Keratinocyte (primary cell): Measurements from ENCODE around the gene DHDH. TPM values are rescaled to one million over a fixed set of nuclear protein-coding genes. Genes with fewer than 3 reads are reported as not detected.
"Not testable (repeated sequence)": the region's sequence is repeated elsewhere in the genome, so short reads cannot be mapped to it uniquely, and the experiment has no call there.

Experiments
- DNase-seq: peaks from one replicate; pipeline ENCODE4 v3.0.0-alpha.2; 2011; ENCODE audit warnings: low read depth, missing footprints, low spot score
- FAIRE-seq: peaks from 2 replicates; lab custom pipeline; 2011; peaks lifted over from hg19 to GRCh38; lab: Jason Lieb, UNC
- H2AFZ ChIP-seq: 2 replicates; pipeline ENCODE4 v1.6.0; 2012; ENCODE audit warnings: low read length, control low read depth, inconsistent platforms; ENCODE audit not compliant: control insufficient read depth
- H3K27ac ChIP-seq: 2 replicates; pipeline ENCODE4 v1.5.1; 2011; ENCODE audit warnings: low read length; ENCODE audit not compliant: control insufficient read depth, insufficient read depth
- H3K27me3 ChIP-seq: 3 replicates; pipeline ENCODE4 v1.6.0; 2011; ENCODE audit warnings: low read length; ENCODE audit not compliant: control insufficient read depth, insufficient read depth; ENCODE audit errors: extremely low read depth
- H3K36me3 ChIP-seq, 2 experiments: 2 replicates in 1 of 2; 3 replicates in 1 of 2; pipeline ENCODE4 v1.5.1; 2011; ENCODE audit warnings: low read length in 2 of 2, mild to moderate bottlenecking in 1 of 2; ENCODE audit not compliant: control insufficient read depth in 2 of 2, insufficient read depth in 2 of 2; ENCODE audit errors: extremely low read depth in 1 of 2
- H3K4me1 ChIP-seq: 3 replicates; pipeline ENCODE4 v1.5.1; 2011; ENCODE audit warnings: low read length; ENCODE audit not compliant: control insufficient read depth, insufficient read depth; ENCODE audit errors: extremely low read depth
- H3K4me2 ChIP-seq: 3 replicates; pipeline ENCODE4 v1.6.0; 2011; ENCODE audit warnings: low read depth, low read length; ENCODE audit not compliant: control insufficient read depth, insufficient read depth; ENCODE audit errors: extremely low read depth
- H3K4me3 ChIP-seq, 3 experiments: fragments of 200-600 bp in 1 of 3; sonication (generic) in 1 of 3; 2 replicates in 2 of 3; 3 replicates in 1 of 3; pipeline ENCODE4 v1.5.1; 2011 to 2016; ENCODE audit warnings: low read length in 3 of 3, mild to moderate bottlenecking in 3 of 3, control low read depth in 2 of 3, inconsistent platforms in 1 of 3, low read depth in 1 of 3, mixed read lengths in 1 of 3, mixed run types in 1 of 3, moderate library complexity in 1 of 3; ENCODE audit not compliant: control insufficient read depth in 2 of 3, insufficient read depth in 2 of 3; ENCODE audit errors: extremely low read depth in 1 of 3
- H3K79me2 ChIP-seq: 2 replicates; pipeline ENCODE4 v1.6.0; 2012; ENCODE audit warnings: low read length; ENCODE audit not compliant: control insufficient read depth, insufficient read depth
- H3K9ac ChIP-seq: 3 replicates; pipeline ENCODE4 v1.6.0; 2011; ENCODE audit warnings: low read length; ENCODE audit not compliant: control insufficient read depth, insufficient read depth; ENCODE audit errors: extremely low read depth
- H3K9me1 ChIP-seq: 3 replicates; pipeline ENCODE4 v1.6.0; 2011; ENCODE audit warnings: low read length; ENCODE audit not compliant: control insufficient read depth, insufficient read depth; ENCODE audit errors: extremely low read depth
- H3K9me3 ChIP-seq: 2 replicates; pipeline ENCODE4 v1.5.1; 2012; ENCODE audit warnings: low read depth, low read length; ENCODE audit not compliant: control insufficient read depth
- H4K20me1 ChIP-seq: 3 replicates; pipeline ENCODE4 v1.6.0; 2011; ENCODE audit warnings: low read length; ENCODE audit not compliant: control insufficient read depth, insufficient read depth; ENCODE audit errors: extremely low read depth
- EZH2 ChIP-seq: IDR thresholded peaks from one replicate; pipeline ENCODE4 v1.6.1; 2012; ENCODE audit warnings: inconsistent platforms, mild to moderate bottlenecking, low read length, moderate library complexity
- dilution Hi-C: fragments of 300-500 bp; cut with MboI; formaldehyde crosslinking; loops from one replicate; pipeline ENCODE4 v1.7.0; 2020; ENCODE audit warnings: low sequenced_read_pairs; ENCODE audit not compliant: extremely low pct_ligation_motif_present
- polyA plus RNA-seq, 5 experiments: library from polyadenylated mRNA; depleted of rRNA in 3 of 5; stranded (reverse) in 3 of 5; stranded (forward) in 1 of 5; unstranded in 1 of 5; fragments of >200 nt; gene quantifications; 1 replicate in 1 of 5; 2 replicates in 3 of 5; 3 replicates in 1 of 5; pipeline versions ENCODE4 v1.2.1 to v1.2.3, GENCODE V29; 2011 to 2012; ENCODE audit warnings: missing spikeins in 2 of 5, low read depth in 1 of 5, low replicate concordance in 1 of 5
- TF ChIP-seq, protein P1 (sequence below), 3 experiments: IDR thresholded peaks in 1 of 3; conservative IDR thresholded peaks in 1 of 3; optimal IDR thresholded peaks in 1 of 3; 2 replicates in 2 of 3; 3 replicates in 1 of 3; pipeline versions ENCODE3 to v1.5.1; 2011; ENCODE audit warnings: low read length in 3 of 3, mild to moderate bottlenecking in 3 of 3, moderate library complexity in 2 of 3, control low read depth in 1 of 3, inconsistent platforms in 1 of 3; ENCODE audit not compliant: insufficient read depth in 2 of 3; ENCODE audit errors: extremely low read depth in 1 of 3

The DHDH gene
- polyA plus RNA-seq, 1 donor (not counting 4 experiments of a cell fraction or from before 2014, with no cell fraction given) = 0.45 TPM

DNA sequence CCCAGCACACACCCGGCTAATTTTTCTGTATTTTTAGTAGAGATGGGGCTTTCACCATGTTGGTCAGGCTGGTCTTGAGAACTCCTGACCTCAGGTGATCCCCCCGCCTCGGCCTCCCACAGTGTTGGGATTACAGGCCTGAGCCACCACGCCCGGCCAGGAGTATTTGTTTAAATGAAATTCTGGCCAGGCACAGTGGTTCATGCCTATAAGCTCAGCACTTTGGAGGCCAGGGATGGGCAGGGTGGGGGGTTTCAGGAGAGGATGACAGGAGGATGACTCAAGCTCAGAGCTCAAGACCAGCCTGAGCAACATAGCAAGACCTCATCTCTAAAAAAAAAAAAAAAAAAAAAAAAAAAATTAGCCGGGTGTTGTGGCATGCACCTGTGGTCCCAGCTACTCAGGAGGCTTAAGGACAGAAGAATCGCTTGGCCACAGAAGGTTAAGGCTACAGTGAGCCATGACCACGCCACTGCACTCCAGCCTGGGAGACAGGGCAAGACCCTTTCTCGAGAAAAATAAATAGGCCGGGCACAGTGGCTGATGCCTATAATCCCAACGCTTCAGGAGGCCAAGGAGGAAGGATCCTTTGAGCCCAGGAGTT is 8.2 kb upstream of the DHDH start:
- DNase-seq = peak; percentile 88
- H3K4me2 ChIP-seq = no peak overlapping the region
- no peaks in the 10 kb centered on the region for H3K27me3 ChIP-seq
- no peaks in the 10 kb centered on the region for H3K9me3 ChIP-seq
- no peak overlapping the region for H2AFZ ChIP-seq
- no peak for FAIRE-seq
- TF ChIP-seq EZH2 = no peak
- TF ChIP-seq, protein P1, sequence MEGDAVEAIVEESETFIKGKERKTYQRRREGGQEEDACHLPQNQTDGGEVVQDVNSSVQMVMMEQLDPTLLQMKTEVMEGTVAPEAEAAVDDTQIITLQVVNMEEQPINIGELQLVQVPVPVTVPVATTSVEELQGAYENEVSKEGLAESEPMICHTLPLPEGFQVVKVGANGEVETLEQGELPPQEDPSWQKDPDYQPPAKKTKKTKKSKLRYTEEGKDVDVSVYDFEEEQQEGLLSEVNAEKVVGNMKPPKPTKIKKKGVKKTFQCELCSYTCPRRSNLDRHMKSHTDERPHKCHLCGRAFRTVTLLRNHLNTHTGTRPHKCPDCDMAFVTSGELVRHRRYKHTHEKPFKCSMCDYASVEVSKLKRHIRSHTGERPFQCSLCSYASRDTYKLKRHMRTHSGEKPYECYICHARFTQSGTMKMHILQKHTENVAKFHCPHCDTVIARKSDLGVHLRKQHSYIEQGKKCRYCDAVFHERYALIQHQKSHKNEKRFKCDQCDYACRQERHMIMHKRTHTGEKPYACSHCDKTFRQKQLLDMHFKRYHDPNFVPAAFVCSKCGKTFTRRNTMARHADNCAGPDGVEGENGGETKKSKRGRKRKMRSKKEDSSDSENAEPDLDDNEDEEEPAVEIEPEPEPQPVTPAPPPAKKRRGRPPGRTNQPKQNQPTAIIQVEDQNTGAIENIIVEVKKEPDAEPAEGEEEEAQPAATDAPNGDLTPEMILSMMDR (optimal IDR thresholded peaks at IDR 0.05 in 1 of 3, IDR thresholded peaks at IDR 0.05 in 1 of 3, conservative IDR thresholded peaks at IDR 0.05 in 1 of 3; ENCODE audit: extremely low read depth in 1 of 3, insufficient read depth in 2 of 3, low read length in 3 of 3) = no peak
- no peak overlapping the region for H3K4me3 ChIP-seq
- H3K9ac ChIP-seq = peak overlapping the region; percentile 49
- dilution Hi-C loops = no loop called here
- no peaks in the 10 kb centered on the region for H3K9me1 ChIP-seq
- H3K36me3 ChIP-seq = peaks cover 2 to 8% of the 10 kb centered on the region in 2 experiments
- peaks cover 15% of the 10 kb centered on the region for H3K4me1 ChIP-seq
- no peaks in the 10 kb centered on the region for H4K20me1 ChIP-seq
- H3K27ac ChIP-seq = peak overlapping the region; percentile 90
- no peaks in the 10 kb centered on the region for H3K79me2 ChIP-seq

DNA sequence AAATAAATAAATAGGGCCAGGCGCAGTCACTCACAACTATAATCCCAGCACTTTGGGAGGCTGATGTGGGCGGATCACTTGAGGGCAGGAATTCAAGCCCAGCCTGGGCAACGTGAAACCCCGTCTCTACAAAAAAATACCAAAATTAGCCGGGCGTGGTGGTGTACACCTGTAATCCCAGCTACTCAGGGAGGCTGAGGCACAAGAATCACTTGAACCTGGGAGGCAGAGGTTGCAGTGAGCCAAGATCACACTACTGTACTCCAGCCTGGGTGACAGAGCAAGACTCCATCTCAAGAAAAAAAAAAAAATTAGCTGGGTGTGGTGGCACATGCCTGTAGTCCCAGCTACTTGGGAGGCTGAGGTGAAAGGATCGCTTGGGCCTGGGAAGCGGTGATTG is 7.6 kb upstream of the DHDH start:
- H3K79me2 ChIP-seq, H3K9me1 ChIP-seq, H4K20me1 ChIP-seq, H3K4me2 ChIP-seq, DNase-seq, H3K36me3 ChIP-seq, FAIRE-seq, H3K4me3 ChIP-seq, H2AFZ ChIP-seq, H3K9me3 ChIP-seq, H3K27me3 ChIP-seq, dilution Hi-C loops: not testable (repeated sequence)
- peaks cover 15% of the 10 kb centered on the region for H3K4me1 ChIP-seq
- peak overlapping the region; percentile 70 for H3K9ac ChIP-seq
- peak overlapping the region; percentile 90 for H3K27ac ChIP-seq

DNA sequence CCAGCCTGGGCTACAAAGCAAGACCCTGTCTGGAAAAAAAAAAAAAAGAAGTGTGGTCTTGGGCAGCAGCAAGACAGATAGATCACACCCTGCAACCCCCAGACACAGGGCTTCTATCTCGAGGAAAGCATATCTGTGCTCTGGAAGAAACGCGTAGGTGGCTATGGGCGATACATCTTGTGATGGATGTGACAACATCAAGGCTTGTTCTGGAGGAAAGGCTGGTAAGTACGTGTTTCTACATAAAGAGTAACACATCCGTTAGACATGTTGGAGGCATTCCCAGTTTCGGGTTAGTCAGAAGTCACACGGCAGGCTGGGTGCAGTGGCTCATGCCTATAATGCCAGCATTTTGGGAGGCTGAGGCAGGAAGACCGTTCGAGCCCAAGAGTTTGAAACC is 6.6 kb upstream of the DHDH start:
- no peak for TF ChIP-seq EZH2
- TF ChIP-seq, protein P1 (optimal IDR thresholded peaks at IDR 0.05 in 1 of 3, IDR thresholded peaks at IDR 0.05 in 1 of 3, conservative IDR thresholded peaks at IDR 0.05 in 1 of 3; ENCODE audit: extremely low read depth in 1 of 3, insufficient read depth in 2 of 3, low read length in 3 of 3) = no peak
- no peak overlapping the region for H2AFZ ChIP-seq
- H3K4me2 ChIP-seq = no peak overlapping the region
- DNase-seq (peak; percentile 85), FAIRE-seq (peak; percentile 96)
- H3K9me3 ChIP-seq = no peaks in the 10 kb centered on the region
- H3K4me1 ChIP-seq = peaks cover 15% of the 10 kb centered on the region
- peak overlapping the region; percentile 70 for H3K9ac ChIP-seq
- no peak overlapping the region for H3K4me3 ChIP-seq
- H3K36me3 ChIP-seq = peaks cover 2 to 6% of the 10 kb centered on the region in 2 experiments
- H3K9me1 ChIP-seq = no peaks in the 10 kb centered on the region
- peak overlapping the region; percentile 90 for H3K27ac ChIP-seq
- H4K20me1 ChIP-seq = no peaks in the 10 kb centered on the region
- no peaks in the 10 kb centered on the region for H3K27me3 ChIP-seq
- dilution Hi-C loops = no loop called here
- no peaks in the 10 kb centered on the region for H3K79me2 ChIP-seq

DNA sequence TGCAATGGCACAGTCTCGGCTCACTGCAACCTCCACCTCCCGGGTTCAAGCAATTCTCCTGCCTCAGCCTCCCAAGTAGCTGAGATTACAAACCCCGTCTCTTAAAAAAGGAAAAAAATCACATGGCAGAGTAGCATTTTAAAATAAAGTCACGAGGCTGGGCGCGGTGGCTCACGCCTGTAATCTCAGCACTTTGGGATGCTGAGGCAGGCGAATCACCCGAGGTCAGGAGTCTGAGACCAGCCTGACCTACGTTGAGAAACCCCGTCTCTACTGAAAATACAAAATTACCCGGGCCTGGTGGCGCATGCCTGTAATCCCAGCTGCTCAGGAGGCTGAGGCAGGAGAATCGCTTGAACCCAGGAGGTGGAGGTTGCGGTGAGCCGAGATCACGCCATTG is 5.8 kb upstream of the DHDH start:
- FAIRE-seq, H3K4me3 ChIP-seq, DNase-seq, H2AFZ ChIP-seq, H4K20me1 ChIP-seq, H3K9me1 ChIP-seq, H3K27me3 ChIP-seq, H3K9ac ChIP-seq, H3K4me2 ChIP-seq, dilution Hi-C loops, H3K79me2 ChIP-seq, H3K36me3 ChIP-seq, H3K9me3 ChIP-seq: not testable (repeated sequence)
- H3K4me1 ChIP-seq = peaks cover 15% of the 10 kb centered on the region
- peak overlapping the region; percentile 90 for H3K27ac ChIP-seq
